NCI-H1930 (cell line): Measurements from ENCODE around the gene PRX.
"Not testable (repeated sequence)": the region's sequence is repeated elsewhere in the genome, so short reads cannot be mapped to it uniquely, and the experiment has no call there.

Experiments used
- DNase-seq, 2 experiments: peaks; one replicate each; lab custom pipeline; 2025; lab: John Stamatoyannopoulos, UW

Gene PRX

GRCh38 chr19:40413291-40413845 lies at the start of gene PRX:
PRX (minus strand) TSS chr19:40413378; CDS start chr19:40407932, 5,446 bp downstream.
- DNase-seq, result no peak

DNA sequence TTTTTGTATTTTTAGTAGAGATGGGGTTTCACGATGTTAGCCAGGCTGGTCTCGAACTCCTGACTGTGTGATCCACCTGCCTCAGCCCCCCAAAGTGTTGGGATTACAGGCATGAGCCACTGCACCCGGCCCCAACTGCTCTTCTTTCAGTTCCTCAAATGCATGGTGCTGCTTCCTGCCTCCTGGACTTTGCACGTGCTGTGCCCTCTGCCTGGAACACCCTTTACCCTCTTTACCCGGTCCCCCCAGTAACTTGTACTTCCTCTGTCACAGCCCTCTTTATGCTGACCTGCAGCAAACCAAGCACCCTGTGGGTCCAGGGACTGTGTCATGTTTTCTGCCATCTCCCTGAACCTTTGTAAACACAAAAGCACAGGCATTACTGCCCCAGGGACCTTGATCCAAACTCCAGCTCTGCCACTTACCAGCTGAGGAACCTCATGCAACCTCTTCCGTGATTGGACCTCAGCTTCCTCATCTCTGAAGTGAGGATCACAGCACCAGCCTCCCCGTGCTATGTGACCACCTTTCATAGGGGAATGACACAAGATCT lies 48.6 kb upstream of the PRX start:
- no peak for DNase-seq

DNA sequence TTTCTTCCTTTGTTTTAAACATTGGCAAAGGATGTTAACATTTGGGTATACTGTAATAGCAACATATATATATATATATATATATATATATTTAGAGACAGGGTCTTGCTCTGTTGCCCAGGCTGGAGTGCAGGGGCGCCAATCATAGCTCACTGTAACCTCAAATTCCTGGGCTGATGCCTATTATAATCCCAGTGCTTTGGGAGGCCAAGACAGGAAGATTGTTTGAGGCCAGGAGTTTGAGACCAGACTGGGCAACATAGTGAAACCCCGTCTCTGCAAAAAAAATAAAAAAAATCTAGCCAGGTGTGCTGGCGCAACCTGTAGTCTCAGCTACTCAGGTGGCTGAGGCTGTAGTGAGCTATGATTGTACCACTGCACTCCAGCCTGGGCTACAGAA lies 47.0 kb upstream of the PRX start:
- no peak for DNase-seq

DNA sequence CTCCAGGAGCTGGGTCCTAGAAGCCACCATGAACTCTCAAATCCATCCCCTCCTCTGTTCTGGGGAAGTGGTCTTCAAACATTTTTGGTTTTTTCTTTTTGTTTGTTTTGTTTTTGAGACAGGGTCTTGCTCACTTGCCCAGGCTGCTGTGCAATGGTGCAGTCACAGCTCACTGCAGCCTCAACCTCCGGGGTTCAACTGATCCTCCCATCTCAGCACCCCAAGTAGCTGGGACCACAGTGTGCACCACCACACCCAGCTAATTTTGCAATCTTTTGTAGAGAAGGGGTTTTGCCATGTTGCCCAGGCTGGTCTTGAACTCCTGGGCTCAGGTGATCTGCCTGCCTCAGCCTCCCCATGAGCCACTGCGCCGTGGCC lies 45.4 kb upstream of the PRX start:
- DNase-seq, result no peak

DNA sequence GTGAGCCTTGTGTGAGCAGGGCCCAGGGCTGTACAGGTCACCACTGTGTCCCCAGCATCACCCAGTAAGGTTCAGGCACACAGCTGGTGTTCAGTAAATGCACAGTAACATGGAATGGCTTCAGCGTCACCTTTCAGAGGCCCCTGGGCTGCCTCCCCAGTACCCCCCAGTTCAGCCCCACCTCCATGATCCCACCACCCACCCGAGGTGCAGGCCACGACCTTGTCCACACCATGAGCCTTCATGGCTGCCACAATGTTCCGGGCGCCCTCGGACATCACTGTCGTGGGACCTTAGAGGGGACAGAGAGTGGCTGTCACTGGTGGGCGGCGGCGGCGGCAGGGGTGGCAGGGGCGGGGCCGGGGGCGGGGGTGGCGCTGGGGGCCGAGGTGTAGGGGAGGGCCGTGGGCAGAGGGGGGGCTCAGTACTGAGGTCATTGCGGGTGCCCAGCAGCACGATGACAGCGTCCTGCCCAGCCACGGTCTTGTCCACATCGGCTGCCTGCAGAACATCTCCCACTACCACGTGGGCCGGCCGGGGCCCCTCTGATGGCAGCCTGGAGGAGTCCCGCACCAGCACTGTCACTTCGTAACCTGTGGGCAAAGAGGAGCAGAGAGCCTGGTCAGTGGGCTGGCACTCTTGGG lies 44.9 kb upstream of the PRX start:
- DNase-seq, result no peak

GRCh38 chr19:40457048-40457447 lies 43.9 kb upstream of the PRX start:
- DNase-seq, result no peak

DNA sequence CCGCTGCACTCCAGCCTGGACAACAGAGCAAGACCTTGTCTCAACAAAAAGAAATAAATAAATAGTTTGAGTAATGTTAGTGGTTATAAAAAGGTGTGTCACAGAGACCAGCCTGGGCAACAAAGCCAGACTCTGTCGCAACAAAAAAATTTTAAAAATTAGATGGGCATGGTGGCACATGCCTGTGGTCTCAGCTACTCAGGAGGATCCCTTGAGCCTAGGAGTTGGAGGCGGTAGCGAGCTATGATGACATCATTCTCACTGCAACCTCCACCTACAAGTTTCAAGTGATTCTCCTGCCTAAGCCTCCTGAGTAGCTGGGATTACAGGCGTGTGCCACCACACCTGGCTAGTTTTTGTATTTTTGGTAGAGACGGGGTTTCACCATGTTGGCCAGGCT lies 40.8 kb upstream of the PRX start:
- DNase-seq, result not testable (repeated sequence)

- no peak for DNase-seq
These were observed 40.1 kb upstream of the PRX start for GRCh38 chr19:40453151-40453735.

- DNase-seq, result no peak
These were observed 38.8 kb upstream of the PRX start for GRCh38 chr19:40452016-40452415.

DNA sequence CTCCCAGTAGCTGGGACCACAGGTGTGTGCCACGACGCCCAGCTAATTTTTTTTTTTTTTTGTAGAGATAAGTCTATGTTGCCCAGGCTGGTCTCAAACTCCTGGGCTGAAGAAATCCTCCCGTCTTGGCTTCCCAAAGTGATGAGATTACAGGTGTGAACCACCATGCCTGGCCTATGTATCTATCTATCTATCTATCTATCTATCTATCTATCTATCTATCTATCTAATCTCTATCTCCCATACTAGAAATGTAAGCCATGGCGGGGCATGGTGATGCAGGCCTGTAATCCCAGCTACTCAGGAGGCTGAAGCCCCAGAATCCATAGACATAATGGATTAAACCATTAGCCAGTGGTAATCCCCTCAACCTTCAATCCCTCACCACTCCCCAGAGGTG lies 37.5 kb upstream of the PRX start:
- no peak for DNase-seq

GRCh38 chr19:40449506-40449905 lies 36.3 kb upstream of the PRX start:
- no peak for DNase-seq

GRCh38 chr19:40446263-40446784 lies 33.1 kb upstream of the PRX start:
- no peak for DNase-seq

DNA sequence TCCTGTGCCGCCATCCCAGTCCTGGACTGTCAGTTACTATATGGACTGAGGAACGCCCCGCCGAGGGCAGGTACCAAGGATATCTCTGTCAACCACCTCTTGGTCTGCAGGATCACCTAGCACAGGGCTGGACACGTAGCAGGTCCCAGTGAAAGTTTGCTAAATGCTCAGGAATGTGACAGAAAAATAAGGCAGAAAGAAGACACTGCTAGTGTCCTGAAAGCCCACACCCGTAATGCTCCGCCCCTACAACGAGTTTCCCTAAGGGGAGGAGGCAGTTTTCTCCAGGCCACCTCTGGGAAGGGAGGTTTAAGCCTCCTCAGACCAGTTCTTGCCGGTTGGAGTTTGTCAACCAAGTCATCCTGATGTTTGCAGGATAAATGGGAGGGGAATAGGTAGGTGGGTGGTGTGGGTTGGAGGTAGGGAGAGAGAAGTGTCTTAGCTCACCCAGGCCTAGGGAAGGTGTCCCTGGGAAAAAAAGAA lies 32.6 kb upstream of the PRX start:
- no peak for DNase-seq

- no peak for DNase-seq
These were observed 31.7 kb upstream of the PRX start for GRCh38 chr19:40444825-40445312.

GRCh38 chr19:40444000-40444824 lies 31.0 kb upstream of the PRX start, which contains the start of gene SERTAD3:
SERTAD3 (minus strand) TSS chr19:40444335; CDS start chr19:40442080, 2,255 bp downstream.
- peak; percentile 94 to 99 for DNase-seq

DNA sequence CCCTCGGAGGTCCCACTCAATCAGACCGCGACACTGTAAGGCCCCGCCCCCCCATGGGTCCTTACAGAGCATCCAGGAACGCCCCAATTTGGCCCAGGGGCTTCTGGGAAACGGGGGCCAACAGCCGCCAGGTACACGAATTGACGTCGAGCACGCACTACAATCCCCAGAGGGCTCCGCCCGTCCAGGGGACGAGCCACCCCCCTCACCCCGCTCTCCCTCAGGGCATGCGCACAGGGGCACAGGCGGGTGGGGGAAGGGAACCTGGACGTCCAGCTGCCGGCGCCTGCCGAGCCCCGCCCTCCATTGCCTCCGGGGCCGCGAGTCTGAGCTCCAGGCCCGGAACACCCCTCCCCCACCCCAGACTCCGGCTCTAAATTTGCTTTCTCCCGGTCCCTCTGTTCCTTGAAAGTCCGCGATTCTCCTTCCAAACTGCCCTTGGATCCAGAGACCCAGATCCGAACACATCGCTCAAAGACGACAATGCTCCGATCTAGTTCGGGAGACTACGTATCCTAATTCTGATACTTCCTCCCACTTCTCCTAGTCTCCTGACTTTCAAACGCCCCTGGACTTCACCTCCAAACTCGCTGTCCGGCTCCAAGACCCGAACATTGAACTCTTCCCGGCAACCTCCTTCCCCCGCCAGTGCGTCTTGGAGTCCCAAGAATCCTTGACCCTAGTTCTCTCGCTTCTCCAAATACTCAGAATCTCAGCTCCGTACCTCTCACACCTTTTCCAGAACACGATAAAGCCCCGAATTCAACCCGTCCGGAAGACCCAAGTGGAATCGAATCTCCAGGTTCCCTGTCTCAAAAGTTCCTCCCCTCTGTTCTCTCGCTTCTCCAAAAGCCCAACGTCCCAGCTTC lies 30.2 kb upstream of the PRX start:
- peak; percentile 93 to 98 for DNase-seq

DNA sequence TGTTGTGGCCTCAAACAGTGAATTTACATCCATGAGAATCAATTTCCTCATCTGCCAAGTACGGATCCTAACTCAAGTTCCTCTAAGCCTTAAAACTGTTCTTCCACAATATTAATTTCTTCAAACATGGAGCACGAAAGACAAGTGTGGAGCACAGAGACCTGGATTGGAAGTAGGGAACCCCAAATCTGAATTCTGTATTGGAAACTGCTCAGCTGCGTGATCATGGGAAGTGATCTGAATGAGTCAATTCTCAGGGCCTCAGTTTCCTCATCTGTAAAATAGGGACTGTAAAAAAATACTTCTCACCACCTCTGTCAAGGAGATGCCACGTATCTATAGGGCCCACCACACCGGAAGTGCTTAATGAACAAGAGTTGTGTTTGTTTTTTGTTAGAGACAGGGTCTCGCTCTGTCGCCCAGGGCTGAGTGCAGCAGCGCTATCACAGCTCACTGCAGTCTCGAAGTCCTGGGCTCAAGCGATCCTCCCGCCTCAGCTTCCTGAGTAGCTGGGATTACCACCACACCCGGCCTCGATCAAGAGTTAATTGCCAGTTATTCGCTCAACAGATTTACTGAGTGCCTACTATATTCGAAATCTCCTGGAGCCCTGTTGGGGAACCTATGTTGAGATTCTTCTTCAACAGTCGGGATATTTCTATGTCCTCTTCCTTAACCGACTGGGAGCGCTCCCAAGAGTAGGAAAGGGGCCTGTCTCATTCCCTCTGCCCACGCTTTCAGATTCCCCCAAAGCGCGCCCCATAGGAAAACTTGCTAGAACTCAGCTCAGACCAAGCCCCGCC lies 29.4 kb upstream of the PRX start:
- no peak for DNase-seq

DNA sequence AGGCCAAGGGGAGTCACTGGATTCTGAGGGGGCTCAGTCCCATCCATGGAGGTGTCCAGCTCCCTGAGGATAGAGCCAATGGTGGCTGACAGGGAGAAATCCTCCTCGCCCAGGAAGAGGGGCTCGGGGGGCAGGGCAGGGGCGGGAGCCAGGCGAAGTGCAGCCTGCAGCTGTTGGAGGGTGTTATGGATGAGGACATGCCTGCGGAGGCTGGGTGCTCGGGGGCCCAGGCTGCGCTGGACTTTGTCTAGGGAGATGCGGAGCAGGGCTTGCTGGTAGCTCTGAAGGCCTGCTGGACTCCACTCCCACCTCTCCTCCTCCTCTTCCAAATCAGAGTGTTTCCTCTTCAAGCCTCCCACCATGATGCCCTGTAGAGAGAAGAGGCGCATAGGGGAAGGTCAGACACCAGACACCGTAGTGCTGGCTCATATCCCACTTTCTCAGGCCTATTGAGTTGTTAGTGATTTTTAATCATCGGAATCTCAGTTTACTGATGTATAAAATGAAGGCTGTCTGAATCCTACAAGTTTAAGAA lies 28.6 kb upstream of the PRX start:
- DNase-seq, result no peak

- DNase-seq, result no peak
These were observed 25.1 kb upstream of the PRX start for GRCh38 chr19:40438284-40438683.
